Neural progenitor cell (in vitro differentiated cells): ENCODE measurements around the gene SIDT2.

Experiments used
- EZH2 ChIP-seq: fragments of 200-600 bp; sonication (generic); IDR thresholded peaks from 2 replicates; pipeline ENCODE4 v1.6.1; 2017; ENCODE audit warnings: antibody characterized with exemption, mild to moderate bottlenecking, moderate library complexity
- TF ChIP-seq, protein P1 (sequence below): fragments of 200-600 bp; sonication (generic); IDR thresholded peaks from 2 replicates; pipeline ENCODE4 v1.5.1; 2017; ENCODE audit warnings: antibody characterized with exemption, mild to moderate bottlenecking

DNA sequence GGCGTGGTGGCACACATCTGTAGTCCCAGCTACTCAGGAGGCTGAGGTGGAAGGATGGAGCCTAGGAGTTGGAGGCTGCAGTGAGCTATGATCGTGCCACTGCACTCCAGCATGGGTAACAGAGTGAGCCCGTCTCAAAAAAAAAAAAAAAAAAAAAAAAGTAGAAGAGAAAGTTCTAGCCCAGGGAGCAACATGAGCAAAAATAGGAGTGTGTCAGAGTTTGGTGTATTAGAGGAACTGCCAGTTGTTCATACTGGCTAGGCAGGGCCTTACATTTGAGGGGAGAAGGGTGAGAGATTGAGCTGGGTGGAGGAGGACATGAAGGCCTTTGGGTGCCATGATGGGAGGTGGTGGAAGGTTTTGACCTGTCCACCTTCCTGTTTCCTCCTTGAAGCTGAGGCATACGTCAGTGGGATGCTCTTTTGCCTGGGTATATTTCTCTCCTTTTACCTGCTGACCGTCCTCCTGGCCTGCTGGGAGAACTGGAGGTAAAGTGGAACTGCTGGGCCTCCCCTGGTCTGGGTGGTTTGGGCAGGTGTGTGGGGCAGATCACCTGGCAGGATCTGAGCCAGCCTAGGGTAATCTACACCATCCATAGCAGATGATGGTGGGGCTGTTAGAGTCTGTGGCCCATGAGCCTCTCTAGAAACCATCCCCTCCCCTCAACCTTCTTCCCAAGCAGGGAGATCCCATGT, 7.3 kb downstream of the SIDT2 start:
- TF ChIP-seq EZH2 = no peak
- TF ChIP-seq, protein P1, sequence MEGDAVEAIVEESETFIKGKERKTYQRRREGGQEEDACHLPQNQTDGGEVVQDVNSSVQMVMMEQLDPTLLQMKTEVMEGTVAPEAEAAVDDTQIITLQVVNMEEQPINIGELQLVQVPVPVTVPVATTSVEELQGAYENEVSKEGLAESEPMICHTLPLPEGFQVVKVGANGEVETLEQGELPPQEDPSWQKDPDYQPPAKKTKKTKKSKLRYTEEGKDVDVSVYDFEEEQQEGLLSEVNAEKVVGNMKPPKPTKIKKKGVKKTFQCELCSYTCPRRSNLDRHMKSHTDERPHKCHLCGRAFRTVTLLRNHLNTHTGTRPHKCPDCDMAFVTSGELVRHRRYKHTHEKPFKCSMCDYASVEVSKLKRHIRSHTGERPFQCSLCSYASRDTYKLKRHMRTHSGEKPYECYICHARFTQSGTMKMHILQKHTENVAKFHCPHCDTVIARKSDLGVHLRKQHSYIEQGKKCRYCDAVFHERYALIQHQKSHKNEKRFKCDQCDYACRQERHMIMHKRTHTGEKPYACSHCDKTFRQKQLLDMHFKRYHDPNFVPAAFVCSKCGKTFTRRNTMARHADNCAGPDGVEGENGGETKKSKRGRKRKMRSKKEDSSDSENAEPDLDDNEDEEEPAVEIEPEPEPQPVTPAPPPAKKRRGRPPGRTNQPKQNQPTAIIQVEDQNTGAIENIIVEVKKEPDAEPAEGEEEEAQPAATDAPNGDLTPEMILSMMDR = no peak
